ENCODE results near the gene TRAF2.

GRCh38 chr9:136969150-136969549 is 82.8 kb downstream of the TRAF2 start:
- no peak for TF ChIP-seq ARHGAP35 (IDR thresholded peaks at IDR 0.05; ENCODE audit: partially characterized antibody)
- TF ChIP-seq CEBPZ (IDR thresholded peaks at IDR 0.05; ENCODE audit: borderline replicate concordance, low read depth, low read length): no peak
- TF ChIP-seq ATF1 (CRISPR knock-in tag; IDR thresholded peaks at IDR 0.05): no peak
- no peak for TF ChIP-seq ATF1 (tag; IDR thresholded peaks at IDR 0.05)
- no peak for TF ChIP-seq ZSCAN29 (IDR thresholded peaks at IDR 0.05)
- no peak for TF ChIP-seq RAD21 (CRISPR knock-in tag; conservative IDR thresholded peaks at IDR 0.05 in 1 of 2, IDR thresholded peaks at IDR 0.05 in 1 of 2)
- TF ChIP-seq HOMEZ (CRISPR knock-in tag; IDR thresholded peaks at IDR 0.05): no peak
- no peak for TF ChIP-seq IRF1 (CRISPR knock-in tag; IDR thresholded peaks at IDR 0.05; ENCODE audit: borderline replicate concordance)
- TF ChIP-seq THAP12 (CRISPR knock-in tag; IDR thresholded peaks at IDR 0.05): no peak
- TF ChIP-seq BHLHE40 (IDR thresholded peaks at IDR 0.05; ENCODE audit: low read length): no peak
- no peak for TF ChIP-seq JUNB (CRISPR knock-in tag; conservative IDR thresholded peaks at IDR 0.05)
- no peak for TF ChIP-seq CTCF (IDR thresholded peaks at IDR 0.05 in 2 of 3, conservative IDR thresholded peaks at IDR 0.05 in 1 of 3; ENCODE audit: insufficient read depth in 2 of 3, low read depth in 1 of 3, low read length in 3 of 3)
